Panc1 (cell line): Measurements from ENCODE around the gene RBM47. TPM values are rescaled to one million over a fixed set of nuclear protein-coding genes. Genes with fewer than 3 reads are reported as not detected.

ENCODE experiments used
- ATAC-seq: fragments of 200-7000 bp; cut with Tn5 transposase; 2 replicates; pipeline ENCODE4 v1.9.1; 2020; ENCODE audit warnings: mild to moderate bottlenecking, moderate library complexity
- BruUV-seq: library from RNA; stranded (reverse); fragments of 400-500 nt; replicated peaks from 2 replicates; lab custom pipeline; 2021; lab: Mats Ljungman, UMichigan
- CTCF ChIA-PET: fragments of 300-600 bp; sonication (Branson Sonifier 250); formaldehyde crosslinking; loops from one replicate; lab custom pipeline; 2022; ENCODE audit warnings: antibody characterized with exemption; lab: Charles Lee
- POLR2A ChIA-PET: fragments of 300-600 bp; sonication (Branson Sonifier 250); formaldehyde crosslinking; loops from one replicate; lab custom pipeline; 2022; ENCODE audit warnings: antibody characterized with exemption; lab: Charles Lee
- DNase-seq: peaks from one replicate; pipeline ENCODE4 v3.0.0-alpha.2; 2010; ENCODE audit warnings: low read depth, low spot score
- H3K27ac ChIP-seq: 2 replicates; pipeline ENCODE4 v1.5.1; 2011; ENCODE audit warnings: mild to moderate bottlenecking, low read length, inconsistent platforms
- H3K27me3 ChIP-seq: fragments of 200-500 bp; sonication (Bioruptor generic); 2 replicates; pipeline ENCODE4 v1.6.0; 2014; ENCODE audit warnings: low read length, inconsistent platforms; ENCODE audit not compliant: control insufficient read depth, insufficient read depth
- H3K36me3 ChIP-seq: fragments of 200-500 bp; sonication (Bioruptor generic); 2 replicates; pipeline ENCODE4 v1.5.1; 2014; ENCODE audit warnings: inconsistent platforms, mild to moderate bottlenecking, low read length, moderate library complexity; ENCODE audit not compliant: control insufficient read depth, insufficient read depth
- H3K4me1 ChIP-seq: 2 replicates; pipeline ENCODE4 v1.5.1; 2011; ENCODE audit warnings: inconsistent platforms, mild to moderate bottlenecking, low read length, moderate library complexity; ENCODE audit not compliant: control insufficient read depth, insufficient read depth
- H3K4me3 ChIP-seq, 2 experiments: 2 replicates each; pipeline ENCODE4 v1.5.1; 2011 to 2012; ENCODE audit warnings: low read depth in 2 of 2, low read length in 2 of 2, mild to moderate bottlenecking in 2 of 2, inconsistent platforms in 1 of 2, moderate library complexity in 1 of 2
- H3K9me3 ChIP-seq: fragments of 200-500 bp; sonication (Bioruptor generic); 2 replicates; pipeline ENCODE4 v1.5.1; 2014; ENCODE audit warnings: low read depth, mild to moderate bottlenecking, inconsistent platforms, low read length, moderate library complexity; ENCODE audit not compliant: control insufficient read depth, insufficient read depth
- CTCF ChIP-seq: fragments of 450-650 bp; IDR thresholded peaks from 2 replicates; pipeline ENCODE4 v1.5.1; 2017; ENCODE audit warnings: mild to moderate bottlenecking
- POLR2AphosphoS5 ChIP-seq: IDR thresholded peaks from 2 replicates; pipeline ENCODE4 v1.6.1; 2012; ENCODE audit warnings: mild to moderate bottlenecking, low read depth, low read length, moderate library complexity
- REST ChIP-seq, 2 experiments: IDR thresholded peaks; 2 replicates each; pipeline ENCODE4 v1.6.1; 2011 to 2012; ENCODE audit warnings: low read depth in 2 of 2, control low read depth in 1 of 2, low read length in 1 of 2, mild to moderate bottlenecking in 1 of 2, moderate library complexity in 1 of 2; ENCODE audit not compliant: insufficient read depth in 1 of 2
- SIN3A ChIP-seq: IDR thresholded peaks from 2 replicates; pipeline ENCODE4 v1.6.1; 2012; ENCODE audit warnings: low read depth, mild to moderate bottlenecking, low read length, moderate library complexity, borderline replicate concordance; ENCODE audit not compliant: insufficient read depth
- TCF7L2 ChIP-seq: IDR thresholded peaks from 2 replicates; pipeline ENCODE4 v1.6.1; 2011; ENCODE audit warnings: mild to moderate bottlenecking, low read depth, low read length, inconsistent platforms
- in situ Hi-C: cut with HindIII; loops from 2 replicates; pipeline ENCODE4 v1.10.0; 2016; ENCODE audit warnings: low sequenced_read_pairs, low pct_unique_long_range_greater_than_20kb
- intact Hi-C: fragments of 100-400 bp; cut with micrococcal nuclease; formaldehyde crosslinking; loops from one replicate; pipeline ENCODE4 v1.10.0; 2022; ENCODE audit not compliant: unreplicated experiment
- total RNA-seq: library from RNA; stranded (reverse); gene quantifications from one replicate; pipeline ENCODE4 v1.2.1, GENCODE V29; 2021; ENCODE audit not compliant: unreplicated experiment

The RBM47 gene
- total RNA-seq, 1 experiment from 2014 or later, result 2.0 TPM

- TF ChIP-seq SIN3A (no peak), POLR2AphosphoS5 (no peak), TCF7L2 (no peak), CTCF (no peak)
- intact Hi-C loops, result no loop called here
- no TSS peak for BruUV-seq
- DNase-seq (no peak), ATAC-seq (no peak)
- Histone ChIP-seq H3K27me3 (no peaks in the 10 kb centered on the region), H3K27ac (no peak overlapping the region), H3K36me3 (no peaks in the 10 kb centered on the region), H3K4me3 (no peak overlapping the region), H3K4me1 (no peaks in the 10 kb centered on the region), H3K9me3 (no peaks in the 10 kb centered on the region)
- ChIA-PET POLR2A (interaction anchor here (0.6 kb wide), 1 partner anchor 122 kb away, joined by 9 read pairs; no protein-coding TSS in a partner anchor), CTCF (no interaction called here)
- in situ Hi-C loops, result no loop called here
Observed at GRCh38 chr4:40405193-40405592, 224.5 kb downstream of the RBM47 start.

GRCh38 chr4:40403081-40403480 lies 226.6 kb downstream of the RBM47 start:
- BruUV-seq, result no TSS peak
- Histone ChIP-seq H3K36me3 (no peaks in the 10 kb centered on the region), H3K4me1 (no peaks in the 10 kb centered on the region), H3K9me3 (no peaks in the 10 kb centered on the region), H3K27me3 (no peaks in the 10 kb centered on the region), H3K27ac (no peak overlapping the region), H3K4me3 (no peak overlapping the region)
- DNase-seq (no peak), ATAC-seq (no peak)
- in situ Hi-C loops, result no loop called here
- POLR2A ChIA-PET, result no interaction called here
- CTCF ChIA-PET, result no interaction called here
- intact Hi-C loops, result no loop called here
- TF ChIP-seq CTCF (no peak), POLR2AphosphoS5 (no peak), TCF7L2 (no peak), REST (IDR thresholded peaks at IDR 0.05; ENCODE audit: insufficient read depth in 1 of 2, low read depth in 2 of 2, low read length in 1 of 2) (no peak), SIN3A (no peak)
